HG03439 (cell line): ENCODE results near the gene TM4SF1.
"Not testable (repeated sequence)": the region's sequence is repeated elsewhere in the genome, so short reads cannot be mapped to it uniquely, and the experiment has no call there.

Experiments
- ATAC-seq: cut with Tn5 transposase; IDR thresholded peaks from one replicate; pipeline ENCODE4 v1.9.1; 2021; ENCODE audit warnings: mild to moderate bottlenecking, moderate library complexity; ENCODE audit not compliant: unreplicated experiment

Gene TM4SF1

DNA sequence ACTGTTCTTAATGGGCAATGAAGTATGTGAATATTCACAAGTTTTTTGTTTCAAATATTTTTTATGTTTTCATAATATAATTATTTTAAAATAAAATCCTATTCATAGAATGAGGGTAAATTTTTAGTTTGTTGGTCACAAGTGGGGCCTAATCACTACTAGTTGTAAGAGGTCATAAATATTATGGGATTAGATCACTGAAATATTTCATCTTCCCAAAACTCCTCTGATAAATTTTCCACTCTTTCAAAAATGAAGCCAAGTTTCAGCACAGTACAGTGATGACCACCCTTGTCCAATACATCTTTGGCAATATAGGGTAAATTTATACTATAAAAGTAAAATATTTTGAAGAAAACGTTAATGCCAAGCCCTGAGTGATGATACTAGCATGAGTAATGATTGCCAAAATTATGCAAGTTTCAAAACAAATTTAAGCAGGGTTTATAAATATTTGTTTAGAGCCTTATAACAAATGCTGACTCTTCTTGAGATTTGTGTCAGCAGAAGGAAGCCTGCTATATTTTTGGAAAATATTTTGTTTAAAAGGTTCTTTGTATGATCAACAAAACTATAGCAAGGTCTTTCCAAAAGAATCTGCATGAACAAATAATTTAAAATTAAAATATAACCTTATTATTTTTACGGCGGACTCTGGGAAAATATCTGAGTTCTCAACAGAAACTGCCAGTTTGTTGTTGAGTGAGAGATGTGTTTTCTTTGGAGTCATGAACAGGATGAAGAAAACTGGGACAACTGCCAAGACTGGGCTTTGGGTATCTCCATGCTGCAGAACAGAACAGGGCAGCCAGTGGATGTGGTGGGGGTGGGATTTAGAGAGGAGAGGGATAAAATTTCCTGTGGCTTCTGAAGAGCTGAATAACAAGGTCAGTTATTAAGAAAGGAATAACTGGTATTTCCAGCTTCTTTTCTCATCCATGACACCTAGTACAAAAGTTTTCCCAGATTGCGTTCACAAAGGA lies 17.9 kb upstream of the TM4SF1 start:
- ATAC-seq = no peak

DNA sequence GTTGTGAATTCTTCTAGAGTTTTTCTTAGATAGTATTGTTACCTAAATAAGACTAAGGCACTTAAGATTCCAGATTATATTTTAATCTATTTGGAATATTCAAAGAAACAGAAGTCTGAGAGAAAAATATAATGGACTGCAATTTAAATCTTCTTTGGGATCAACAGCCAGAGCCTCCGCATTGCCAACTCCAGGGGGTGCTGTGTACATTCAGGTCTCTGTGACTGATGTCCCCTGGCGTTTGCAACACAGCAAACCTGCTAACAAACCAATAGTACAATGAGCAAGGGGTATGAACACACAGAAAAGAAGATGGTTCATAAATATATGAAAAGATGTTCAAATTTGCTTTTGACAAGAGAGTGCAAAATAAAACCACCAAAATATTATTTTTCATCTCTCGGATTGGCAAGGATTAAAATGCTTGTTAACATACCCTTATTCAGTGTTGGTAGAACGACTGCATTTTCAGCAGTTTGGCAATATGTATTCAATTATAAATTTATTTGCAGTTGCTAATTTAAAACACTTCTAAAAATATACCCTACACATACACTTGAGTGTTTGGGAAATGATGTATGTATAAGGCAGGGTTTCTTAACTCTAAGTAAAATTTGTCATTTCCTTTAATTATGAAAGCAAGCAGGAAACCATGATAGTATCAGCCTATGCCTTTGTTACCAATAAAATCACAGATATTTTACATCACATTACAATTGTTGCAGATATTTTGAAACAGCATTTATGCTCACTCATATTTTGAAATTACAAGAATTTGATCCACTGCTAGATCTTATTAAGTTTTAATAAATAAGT lies 16.1 kb upstream of the TM4SF1 start:
- ATAC-seq = no peak

DNA sequence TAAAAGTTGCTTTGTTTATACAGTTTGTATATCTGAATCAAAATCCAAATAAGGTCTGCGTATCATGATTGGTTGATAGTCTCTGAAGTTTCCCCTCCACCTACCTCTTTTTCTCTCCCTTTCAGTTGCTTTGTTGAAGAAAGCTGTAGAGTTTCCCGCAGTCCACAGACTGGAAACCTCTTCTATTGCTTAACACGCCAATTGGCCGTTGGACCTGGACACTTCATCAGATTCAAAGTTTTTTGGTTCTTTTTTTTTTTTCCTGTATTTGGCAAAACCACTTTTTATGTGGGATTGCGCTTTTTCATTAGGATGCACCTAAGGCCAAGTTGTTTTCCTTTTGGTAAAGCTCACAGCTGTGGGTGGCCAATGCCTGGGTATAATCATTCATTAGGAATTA lies 14.5 kb upstream of the TM4SF1 start:
- ATAC-seq = no peak

DNA sequence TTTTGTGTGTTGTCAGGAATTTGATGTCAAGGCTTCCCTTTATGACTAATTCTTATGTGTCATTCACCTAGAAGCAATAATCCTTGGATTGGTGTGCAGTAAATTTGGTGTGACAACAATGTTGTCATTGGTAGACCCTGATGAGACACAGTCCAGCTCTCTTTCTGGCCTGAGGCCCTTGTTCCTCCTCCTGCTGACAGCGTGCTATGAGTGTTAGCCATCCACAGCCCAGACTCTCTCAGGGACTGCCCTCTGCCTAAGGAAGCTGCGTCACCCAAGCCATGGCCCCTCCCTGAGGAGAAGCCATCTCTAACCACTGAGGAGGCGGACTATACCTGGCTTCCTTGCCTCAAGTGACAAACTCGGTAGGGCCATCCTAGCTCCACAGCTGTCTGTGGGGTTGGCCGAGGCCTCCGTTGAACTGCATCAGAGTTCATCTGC lies 13.3 kb upstream of the TM4SF1 start:
- no peak for ATAC-seq

DNA sequence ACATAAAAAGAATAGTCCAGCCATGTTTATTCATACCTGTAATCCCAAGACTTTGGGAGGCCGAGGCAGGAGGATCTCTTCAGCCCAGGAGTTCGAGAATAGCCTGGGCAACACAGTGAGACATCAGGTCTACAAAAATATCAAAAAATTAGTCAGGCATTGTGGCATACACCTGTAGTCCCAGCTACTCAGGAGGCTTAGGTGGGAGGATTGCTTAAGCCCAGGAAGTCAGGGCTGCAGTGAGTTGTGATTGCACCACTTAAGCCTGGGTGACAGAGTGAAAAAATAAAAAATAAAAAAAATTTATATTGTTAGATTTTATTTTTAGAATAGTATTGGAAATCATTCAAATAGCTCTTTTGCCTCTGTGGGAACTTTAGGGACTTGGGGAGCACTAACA lies 12.8 kb upstream of the TM4SF1 start:
- ATAC-seq = no peak

GRCh38 chr3:149388531-149389417 lies 11.3 kb upstream of the TM4SF1 start:
- no peak for ATAC-seq

DNA sequence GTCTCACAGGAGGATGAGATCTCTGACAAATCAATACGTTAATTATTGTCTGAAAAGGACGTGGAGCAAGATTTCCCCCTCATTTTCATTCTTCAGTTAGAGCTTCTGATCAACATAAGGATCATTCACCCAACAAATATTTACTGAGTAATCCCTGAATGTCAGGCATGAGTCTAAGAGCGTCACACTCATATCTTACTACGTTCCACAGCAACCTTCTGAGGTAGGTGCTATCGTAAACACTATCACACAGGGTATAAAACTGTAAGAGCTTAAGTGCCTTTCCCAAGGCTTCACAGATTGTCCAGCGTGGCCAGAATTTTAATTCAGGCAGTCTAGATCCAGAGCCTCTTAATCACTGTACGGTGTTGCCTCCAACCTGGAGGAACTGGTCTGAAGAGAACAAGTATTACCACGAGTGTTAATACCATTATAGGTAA lies 10.6 kb upstream of the TM4SF1 start:
- ATAC-seq = no peak

DNA sequence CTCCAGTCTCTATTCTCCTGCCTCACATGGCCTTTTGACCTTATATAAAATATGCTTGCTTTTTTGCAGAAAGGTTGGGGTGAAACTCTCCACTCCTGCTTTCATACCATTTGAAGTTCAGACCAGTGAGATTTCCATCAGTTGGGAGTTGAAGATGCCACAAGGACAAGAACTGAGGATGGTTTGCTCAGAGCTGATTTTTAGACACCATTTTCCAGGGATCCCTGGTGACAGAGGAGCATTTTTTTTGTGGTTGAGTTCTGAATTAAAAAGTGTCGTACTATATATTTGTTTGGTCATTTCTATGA lies 8.8 kb upstream of the TM4SF1 start:
- no peak for ATAC-seq

GRCh38 chr3:149385617-149386298 lies 8.3 kb upstream of the TM4SF1 start:
- no peak for ATAC-seq

DNA sequence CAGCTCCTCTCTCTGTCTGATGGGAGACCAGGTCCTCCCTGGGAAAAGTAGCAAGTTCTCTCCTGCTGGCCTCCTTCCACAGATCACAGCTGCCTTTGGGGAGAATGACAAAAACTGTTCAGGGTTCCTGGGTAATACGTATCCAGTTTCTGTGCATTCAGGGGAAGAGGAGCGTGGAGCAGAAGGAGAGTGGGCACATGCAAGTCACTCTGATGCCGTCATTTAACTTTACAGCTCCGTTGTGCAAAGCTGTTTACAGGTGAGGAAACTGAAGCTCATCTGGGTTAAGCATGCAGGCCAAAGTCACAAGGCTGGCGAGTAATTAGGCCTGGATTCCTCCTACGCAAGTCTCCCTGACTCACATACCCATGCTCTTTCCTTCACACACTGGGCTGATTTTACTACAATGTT lies 7.5 kb upstream of the TM4SF1 start:
- ATAC-seq = no peak

GRCh38 chr3:149384167-149384566 lies 6.7 kb upstream of the TM4SF1 start:
- no peak for ATAC-seq

- no peak for ATAC-seq
Measured at GRCh38 chr3:149383703-149384102, 6.3 kb upstream of the TM4SF1 start.

GRCh38 chr3:149382518-149382917 lies 5.1 kb upstream of the TM4SF1 start:
- no peak for ATAC-seq

- no peak for ATAC-seq
Measured at GRCh38 chr3:149382101-149382467, 4.6 kb upstream of the TM4SF1 start.

DNA sequence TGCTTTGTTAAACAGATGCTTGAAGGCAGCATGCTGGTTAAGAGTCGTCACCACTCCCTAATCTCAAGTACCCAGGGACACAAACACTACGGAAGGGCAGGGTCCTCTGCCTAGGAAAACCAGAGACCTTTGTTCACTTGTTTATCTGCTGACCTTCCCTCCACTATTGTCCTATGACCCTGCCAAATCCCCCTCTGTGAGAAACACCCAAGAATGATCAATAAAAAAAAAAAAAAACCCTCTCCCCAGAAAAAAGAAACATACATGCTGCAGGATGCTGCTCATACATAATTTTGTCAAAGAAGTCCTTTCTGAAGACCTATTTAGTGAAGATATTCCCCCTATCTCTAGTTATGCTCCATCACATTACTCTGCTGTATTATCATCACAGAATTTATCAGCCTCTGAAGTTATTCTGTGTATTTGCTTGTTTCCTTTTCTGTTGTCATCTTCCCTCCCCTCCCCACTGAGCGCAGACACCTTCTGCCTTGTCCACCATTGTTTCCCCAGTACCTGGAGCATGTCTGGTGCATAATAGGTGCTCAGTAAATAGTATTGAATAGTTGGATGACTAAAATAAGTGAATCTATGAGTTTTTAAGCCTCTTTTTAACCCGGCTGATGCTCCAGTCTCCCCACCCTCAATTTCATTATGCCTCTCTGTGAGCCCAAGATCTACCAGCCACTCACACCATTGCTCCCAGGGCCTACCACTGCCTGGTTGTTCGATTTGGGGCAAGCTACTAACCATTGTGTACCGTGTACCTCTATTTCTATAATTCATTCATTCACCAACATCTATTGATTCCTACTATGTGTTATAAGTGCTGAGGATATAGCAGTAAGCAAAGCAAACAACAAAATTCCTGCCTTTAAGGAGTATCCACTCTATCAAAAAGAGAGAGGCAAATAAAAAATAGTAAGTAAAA lies 4.0 kb upstream of the TM4SF1 start:
- ATAC-seq = no peak

DNA sequence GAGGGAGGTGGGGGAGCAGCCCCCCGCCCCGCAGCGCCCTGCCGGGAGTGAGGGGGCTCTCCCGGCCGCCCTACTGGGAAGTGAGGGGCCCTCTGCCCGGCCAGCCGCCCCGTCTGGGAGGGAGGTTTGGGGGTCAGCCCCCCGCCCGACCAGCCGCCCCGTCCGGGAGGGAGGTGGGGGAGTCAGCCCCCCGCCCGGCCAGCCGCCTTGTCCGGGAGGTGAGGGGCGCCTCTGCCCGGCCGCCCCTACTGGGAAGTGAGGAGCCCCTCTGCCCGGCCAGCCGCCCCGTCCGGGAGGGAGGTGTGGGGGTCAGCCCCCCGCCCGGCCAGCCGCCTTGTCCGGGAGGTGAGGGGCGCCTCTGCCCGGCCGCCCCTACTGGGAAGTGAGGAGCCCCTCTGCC lies 2.8 kb upstream of the TM4SF1 start:
- not testable (repeated sequence) for ATAC-seq

DNA sequence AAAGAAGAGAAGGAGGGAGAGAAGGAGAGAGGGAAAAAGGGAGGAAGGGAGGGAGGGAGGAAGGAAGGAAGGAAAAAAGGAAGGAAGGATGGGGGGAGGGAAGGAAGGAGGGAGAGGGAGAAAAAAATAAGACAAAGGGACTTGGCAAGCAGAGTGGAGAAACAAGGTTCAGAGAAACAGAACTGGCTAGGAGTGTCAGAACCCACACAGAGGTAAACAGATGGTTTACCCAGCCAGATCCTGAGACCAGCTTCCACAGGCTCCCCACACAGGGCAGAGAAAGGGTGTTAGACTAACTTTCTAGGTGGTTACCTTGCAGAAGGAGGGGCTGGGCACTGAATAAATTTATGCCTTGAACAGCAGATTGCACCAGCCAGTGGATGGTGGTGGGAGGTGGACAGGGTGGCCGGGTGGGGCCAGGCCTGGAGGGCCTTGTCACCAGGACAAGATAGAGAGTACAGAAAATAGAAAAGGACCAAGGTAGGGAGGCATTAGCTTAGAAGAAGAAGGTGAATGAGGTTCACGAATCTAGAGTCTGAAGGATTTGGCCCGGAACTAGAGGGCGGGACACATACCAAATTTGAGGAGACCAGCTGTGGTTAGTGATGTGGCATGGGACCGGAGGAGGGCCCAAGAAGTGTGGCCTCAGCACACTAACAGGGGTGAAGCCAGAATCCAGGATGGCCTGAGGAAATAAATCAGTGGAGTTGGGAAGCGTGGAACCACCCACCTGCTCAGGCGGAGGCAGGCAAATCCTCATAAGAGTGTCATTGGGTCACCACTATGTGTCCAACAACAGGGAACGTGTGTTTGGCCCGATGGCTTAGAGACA lies 1.2 kb upstream of the TM4SF1 start:
- no peak for ATAC-seq

- no peak for ATAC-seq
Measured at GRCh38 chr3:149376718-149377407, 586 bp downstream of the TM4SF1 start.
